Measurements from ENCODE around the gene HSD11B2. TPM values are rescaled to one million over a fixed set of nuclear protein-coding genes. Genes with fewer than 3 reads are reported as not detected.

The HSD11B2 gene
- total and polyA plus RNA-seq, 2 of the 4 experiments (the other 2 are of a cell fraction) = 0.26 TPM; not detected in 1

DNA sequence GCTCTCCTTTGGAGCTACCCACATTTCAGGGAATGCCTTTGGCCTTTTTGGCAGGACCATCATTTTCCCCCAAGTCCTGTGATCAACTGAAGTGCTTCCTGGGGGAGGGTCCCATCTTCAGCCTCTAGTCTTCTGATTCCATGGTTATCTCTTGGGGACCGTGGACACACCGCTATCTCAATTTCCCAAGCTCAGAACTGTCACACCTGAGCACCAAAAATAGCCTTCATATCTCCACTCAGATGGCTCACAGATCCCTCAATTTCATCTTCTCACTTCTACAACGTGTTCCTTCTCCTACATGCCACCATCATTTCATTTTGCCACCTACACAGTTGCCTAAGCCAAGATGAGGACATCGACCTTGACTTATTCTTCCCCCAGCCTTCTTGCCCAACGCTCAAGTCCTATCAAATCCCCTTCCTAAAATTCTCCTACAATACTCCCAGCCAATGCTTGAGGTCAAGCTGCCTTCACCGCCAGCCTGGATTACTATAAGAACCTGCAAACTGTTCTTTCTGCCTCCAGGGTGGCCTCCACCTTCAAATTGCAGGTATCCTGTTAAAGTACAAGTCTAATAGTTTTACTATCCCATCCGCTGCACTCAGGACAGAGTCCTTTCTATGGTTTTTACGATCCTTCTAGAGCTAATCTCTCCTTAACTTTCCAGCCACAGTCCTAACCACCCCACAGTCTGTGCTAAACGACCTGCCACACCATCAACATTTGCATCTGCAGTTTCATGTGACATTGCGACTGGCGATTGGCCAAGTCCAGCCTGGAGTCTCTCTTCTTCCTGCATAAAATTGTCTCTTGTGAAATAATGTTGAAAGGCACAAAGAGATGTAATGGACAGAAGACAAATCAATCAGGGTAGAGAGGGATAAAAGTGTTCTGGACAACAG lies 43.9 kb downstream of the HSD11B2 start:
- no peaks in the 10 kb centered on the region for H3K27me3 ChIP-seq (ENCODE audit: control insufficient read depth, insufficient read depth, low read length)
- H2BK120ac ChIP-seq (ENCODE audit: low read depth, low read length) = no peak overlapping the region
- H4K5ac ChIP-seq (ENCODE audit: low read depth, low read length) = no peak overlapping the region
- H2BK15ac ChIP-seq (ENCODE audit: low read depth, low read length) = no peak overlapping the region
- no peak overlapping the region for H2AK9ac ChIP-seq (replicated peaks; ENCODE audit: low read depth, low read length, poor library complexity)
- TF ChIP-seq, protein P1, sequence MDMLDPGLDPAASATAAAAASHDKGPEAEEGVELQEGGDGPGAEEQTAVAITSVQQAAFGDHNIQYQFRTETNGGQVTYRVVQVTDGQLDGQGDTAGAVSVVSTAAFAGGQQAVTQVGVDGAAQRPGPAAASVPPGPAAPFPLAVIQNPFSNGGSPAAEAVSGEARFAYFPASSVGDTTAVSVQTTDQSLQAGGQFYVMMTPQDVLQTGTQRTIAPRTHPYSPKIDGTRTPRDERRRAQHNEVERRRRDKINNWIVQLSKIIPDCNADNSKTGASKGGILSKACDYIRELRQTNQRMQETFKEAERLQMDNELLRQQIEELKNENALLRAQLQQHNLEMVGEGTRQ (IDR thresholded peaks at IDR 0.05; ENCODE audit: low read depth, low read length) = no peak
- TF ChIP-seq SMC3 (IDR thresholded peaks at IDR 0.05; ENCODE audit: low read depth, low read length) (no peak), RAD21 (IDR thresholded peaks at IDR 0.05; ENCODE audit: low read length) (no peak), BHLHE40 (IDR thresholded peaks at IDR 0.05; ENCODE audit: low read depth, low read length) (no peak), CHD1 (IDR thresholded peaks at IDR 0.05; ENCODE audit: low read depth, low read length) (no peak), MXI1 (IDR thresholded peaks at IDR 0.05; ENCODE audit: borderline replicate concordance, low read depth, low read length) (no peak)
- no peaks in the 10 kb centered on the region for H3K9me3 ChIP-seq (ENCODE audit: control insufficient read depth, insufficient read depth, low read length)
- intact Hi-C loops (cut with micrococcal nuclease) (no loop called here), in situ Hi-C loops (cut with MboI; ENCODE audit: low sequenced_read_pairs) (no loop called here), dilution Hi-C loops (cut with HindIII; ENCODE audit: low sequenced_read_pairs, unreplicated experiment) (no loop called here)
- H3K4me2 ChIP-seq (ENCODE audit: low read depth, low read length) = no peak overlapping the region
- 97% methylated on average over 6 of the region's 11 CpGs; no CpG with 5 or more reads in 1 of the 2 experiments for WGBS, 2 experiments (ENCODE audit: extremely low coverage in 2 of 2, insufficient read length in 1 of 2)
- ChIA-PET CTCF (no interaction called here), POLR2A (ENCODE audit: unreplicated experiment) (no interaction called here)
- H4K20me1 ChIP-seq (ENCODE audit: insufficient read depth, low read length) = peaks cover 75% of the 10 kb centered on the region
- H3K56ac ChIP-seq (ENCODE audit: extremely low read depth, insufficient read depth, low read length) = no peak overlapping the region
- no peak overlapping the region for H2AK5ac ChIP-seq (ENCODE audit: low read depth, low read length)
- H3K4ac ChIP-seq (ENCODE audit: low read depth, low read length) = no peak overlapping the region
- H2BK5ac ChIP-seq (ENCODE audit: low read depth, low read length, poor library complexity, severe bottlenecking) = no peak overlapping the region
- H3K23ac ChIP-seq (ENCODE audit: low read depth, low read length) = no peak overlapping the region
- no peak overlapping the region for H4K91ac ChIP-seq (ENCODE audit: insufficient read depth, low read depth, low read length)
- no peak overlapping the region for H4K8ac ChIP-seq (ENCODE audit: low read depth in 2 of 2, low read length in 2 of 2)
- DNase-seq = no peak
- H3K4me1 ChIP-seq (ENCODE audit: control insufficient read depth, insufficient read depth, low read length) = peaks cover 5% of the 10 kb centered on the region; the same call in 1 of the 2 replicates
- no peak overlapping the region for H2AFZ ChIP-seq (replicated peaks; ENCODE audit: low read length, poor library complexity)
- H3K18ac ChIP-seq (ENCODE audit: low read depth, low read length) = no peak overlapping the region
- no peak overlapping the region for H3K9ac ChIP-seq (ENCODE audit: low read depth, low read length)
- no peak overlapping the region for H3K14ac ChIP-seq (replicated peaks; ENCODE audit: low read depth, low read length)
- ATAC-seq (ENCODE audit: low read depth) = no peak
- no peak overlapping the region for H3K4me3 ChIP-seq (ENCODE audit: insufficient read depth, low read depth, low read length)
- H3K9me1 ChIP-seq (ENCODE audit: insufficient read depth, low read length) = peaks cover 22% of the 10 kb centered on the region
- no peak overlapping the region for H2BK20ac ChIP-seq (ENCODE audit: low read depth, low read length)
- H3K79me1 ChIP-seq (ENCODE audit: low read depth in 1 of 2, low read length in 2 of 2) = peaks cover 27 to 81% of the 10 kb centered on the region in 2 experiments
- H3K27ac ChIP-seq (ENCODE audit: insufficient read depth, low read length) = no peak overlapping the region
- no TSS peak for BruUV-seq (replicated peaks)
- H3K36me3 ChIP-seq (ENCODE audit: control insufficient read depth, insufficient read depth, low read length) = peaks cover 2% of the 10 kb centered on the region; the same call in 1 of the 2 replicates

All from IMR-90 (cell line).